GM12878 (cell line): ENCODE data around the gene ZBTB37.

Experiments used
- EGR1 ChIP-seq, 2 experiments: IDR thresholded peaks; 1 replicate in 1 of 2; 2 replicates in 1 of 2; pipeline ENCODE4 v1.6.1; 2011 to 2012; ENCODE audit warnings: low read depth in 2 of 2, low read length in 2 of 2, borderline replicate concordance in 1 of 2, mild to moderate bottlenecking in 1 of 2, moderate library complexity in 1 of 2
- EP300 ChIP-seq, 2 experiments: fragments of 150-350 bp in 1 of 2; IDR thresholded peaks; 2 replicates each; pipeline ENCODE4 v1.6.1; 2011 to 2012; ENCODE audit warnings: low read depth in 2 of 2, low read length in 2 of 2, borderline replicate concordance in 1 of 2, improper control_type of control experiment in 1 of 2, inconsistent platforms in 1 of 2; ENCODE audit not compliant: control insufficient read depth in 1 of 2
- GABPA ChIP-seq: IDR thresholded peaks from 2 replicates; pipeline ENCODE4 v1.6.1; 2014; ENCODE audit warnings: antibody characterized with exemption, low read depth, mild to moderate bottlenecking, inconsistent platforms
- PAX5 ChIP-seq: IDR thresholded peaks from 2 replicates; pipeline ENCODE4 v1.6.1; 2011; ENCODE audit warnings: low read depth, low read length, borderline replicate concordance
- TF ChIP-seq, protein P1 (sequence below): IDR thresholded peaks from 2 replicates; pipeline ENCODE4 v1.6.1; 2012; ENCODE audit warnings: low read depth, low read length, improper control_type of control experiment
- TF ChIP-seq, protein P2 (sequence below), 3 experiments: IDR thresholded peaks in 2 of 3; conservative IDR thresholded peaks in 1 of 3; 2 replicates each; pipeline ENCODE4 v1.5.1; 2011; ENCODE audit warnings: low read depth in 3 of 3, low read length in 3 of 3, mild to moderate bottlenecking in 3 of 3, control low read depth in 2 of 3, moderate library complexity in 2 of 3, inconsistent platforms in 1 of 3, mixed read lengths in 1 of 3; ENCODE audit not compliant: control insufficient read depth in 2 of 3, insufficient read depth in 1 of 3; ENCODE audit errors: extremely low read depth in 1 of 3

DNA sequence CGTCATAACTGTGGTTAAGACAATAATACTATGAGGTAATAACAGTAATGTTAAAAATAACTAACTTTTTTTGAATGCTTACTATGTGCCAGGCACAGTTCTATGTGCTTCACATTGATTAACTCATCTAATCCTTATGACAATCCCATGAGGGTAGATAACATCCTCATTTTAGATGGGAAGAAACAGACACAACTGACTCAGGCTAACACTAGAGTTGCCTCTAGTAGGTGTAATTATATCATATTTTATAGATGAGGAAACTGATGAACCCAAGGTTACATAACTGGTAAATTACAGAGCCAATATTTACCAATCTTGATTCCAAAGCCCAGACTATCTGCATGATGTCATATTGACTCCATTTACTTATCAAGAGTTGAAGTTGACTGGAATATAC is 25.4 kb downstream of the ZBTB37 start:
- no peak for TF ChIP-seq GABPA
- TF ChIP-seq EGR1 (IDR thresholded peaks at IDR 0.05; ENCODE audit: borderline replicate concordance in 1 of 2, low read depth in 2 of 2, low read length in 2 of 2), result no peak
- TF ChIP-seq EP300 (IDR thresholded peaks at IDR 0.05; ENCODE audit: borderline replicate concordance in 1 of 2, control insufficient read depth in 1 of 2, low read depth in 2 of 2, low read length in 2 of 2), result no peak
- TF ChIP-seq, protein P1, sequence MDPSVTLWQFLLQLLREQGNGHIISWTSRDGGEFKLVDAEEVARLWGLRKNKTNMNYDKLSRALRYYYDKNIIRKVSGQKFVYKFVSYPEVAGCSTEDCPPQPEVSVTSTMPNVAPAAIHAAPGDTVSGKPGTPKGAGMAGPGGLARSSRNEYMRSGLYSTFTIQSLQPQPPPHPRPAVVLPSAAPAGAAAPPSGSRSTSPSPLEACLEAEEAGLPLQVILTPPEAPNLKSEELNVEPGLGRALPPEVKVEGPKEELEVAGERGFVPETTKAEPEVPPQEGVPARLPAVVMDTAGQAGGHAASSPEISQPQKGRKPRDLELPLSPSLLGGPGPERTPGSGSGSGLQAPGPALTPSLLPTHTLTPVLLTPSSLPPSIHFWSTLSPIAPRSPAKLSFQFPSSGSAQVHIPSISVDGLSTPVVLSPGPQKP, result no peak
- TF ChIP-seq PAX5, result no peak
- TF ChIP-seq, protein P2, sequence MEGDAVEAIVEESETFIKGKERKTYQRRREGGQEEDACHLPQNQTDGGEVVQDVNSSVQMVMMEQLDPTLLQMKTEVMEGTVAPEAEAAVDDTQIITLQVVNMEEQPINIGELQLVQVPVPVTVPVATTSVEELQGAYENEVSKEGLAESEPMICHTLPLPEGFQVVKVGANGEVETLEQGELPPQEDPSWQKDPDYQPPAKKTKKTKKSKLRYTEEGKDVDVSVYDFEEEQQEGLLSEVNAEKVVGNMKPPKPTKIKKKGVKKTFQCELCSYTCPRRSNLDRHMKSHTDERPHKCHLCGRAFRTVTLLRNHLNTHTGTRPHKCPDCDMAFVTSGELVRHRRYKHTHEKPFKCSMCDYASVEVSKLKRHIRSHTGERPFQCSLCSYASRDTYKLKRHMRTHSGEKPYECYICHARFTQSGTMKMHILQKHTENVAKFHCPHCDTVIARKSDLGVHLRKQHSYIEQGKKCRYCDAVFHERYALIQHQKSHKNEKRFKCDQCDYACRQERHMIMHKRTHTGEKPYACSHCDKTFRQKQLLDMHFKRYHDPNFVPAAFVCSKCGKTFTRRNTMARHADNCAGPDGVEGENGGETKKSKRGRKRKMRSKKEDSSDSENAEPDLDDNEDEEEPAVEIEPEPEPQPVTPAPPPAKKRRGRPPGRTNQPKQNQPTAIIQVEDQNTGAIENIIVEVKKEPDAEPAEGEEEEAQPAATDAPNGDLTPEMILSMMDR (IDR thresholded peaks at IDR 0.05 in 2 of 3, conservative IDR thresholded peaks at IDR 0.05 in 1 of 3; ENCODE audit: control insufficient read depth in 2 of 3, extremely low read depth in 1 of 3, insufficient read depth in 1 of 3, low read depth in 3 of 3, low read length in 3 of 3), result no peak
